Measurements from ENCODE around the gene LYRM1. TPM values are rescaled to one million over a fixed set of nuclear protein-coding genes. Genes with fewer than 3 reads are reported as not detected.

The LYRM1 gene
- total RNA-seq, 1 experiment from 2014 or later, result 14.3 TPM

GRCh38 chr16:20916942-20917341 is 16.4 kb downstream of the LYRM1 start:
- intact Hi-C loops (cut with micrococcal nuclease; ENCODE audit: unreplicated experiment), result no loop called here
- ChIA-PET POLR2A (ENCODE audit: low non-redundant PET) (no interaction called here), CTCF (interaction anchor here (0.5 kb wide), 1 partner anchor 270 kb away, joined by 4 read pairs; no protein-coding TSS in a partner anchor)
- Histone ChIP-seq H3K4me3 (ENCODE audit: low read depth, low read length, poor library complexity, severe bottlenecking) (no peak overlapping the region), H3K4me1 (ENCODE audit: insufficient read depth, low read length, poor library complexity, severe bottlenecking) (peaks cover 8% of the 10 kb centered on the region), H3K27ac (ENCODE audit: low read depth, low read length, poor library complexity, severe bottlenecking) (no peak overlapping the region), H3K9me3 (ENCODE audit: low read depth, low read length, poor library complexity, severe bottlenecking) (no peaks in the 10 kb centered on the region), H3K36me3 (ENCODE audit: insufficient read depth, low read length, poor library complexity, severe bottlenecking) (no peaks in the 10 kb centered on the region), H3K27me3 (replicated peaks; ENCODE audit: insufficient read depth, low read depth, low read length, poor library complexity) (no peaks in the 10 kb centered on the region)
- no TSS peak for BruUV-seq (replicated peaks)
- TF ChIP-seq, protein P1, sequence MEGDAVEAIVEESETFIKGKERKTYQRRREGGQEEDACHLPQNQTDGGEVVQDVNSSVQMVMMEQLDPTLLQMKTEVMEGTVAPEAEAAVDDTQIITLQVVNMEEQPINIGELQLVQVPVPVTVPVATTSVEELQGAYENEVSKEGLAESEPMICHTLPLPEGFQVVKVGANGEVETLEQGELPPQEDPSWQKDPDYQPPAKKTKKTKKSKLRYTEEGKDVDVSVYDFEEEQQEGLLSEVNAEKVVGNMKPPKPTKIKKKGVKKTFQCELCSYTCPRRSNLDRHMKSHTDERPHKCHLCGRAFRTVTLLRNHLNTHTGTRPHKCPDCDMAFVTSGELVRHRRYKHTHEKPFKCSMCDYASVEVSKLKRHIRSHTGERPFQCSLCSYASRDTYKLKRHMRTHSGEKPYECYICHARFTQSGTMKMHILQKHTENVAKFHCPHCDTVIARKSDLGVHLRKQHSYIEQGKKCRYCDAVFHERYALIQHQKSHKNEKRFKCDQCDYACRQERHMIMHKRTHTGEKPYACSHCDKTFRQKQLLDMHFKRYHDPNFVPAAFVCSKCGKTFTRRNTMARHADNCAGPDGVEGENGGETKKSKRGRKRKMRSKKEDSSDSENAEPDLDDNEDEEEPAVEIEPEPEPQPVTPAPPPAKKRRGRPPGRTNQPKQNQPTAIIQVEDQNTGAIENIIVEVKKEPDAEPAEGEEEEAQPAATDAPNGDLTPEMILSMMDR (conservative IDR thresholded peaks at IDR 0.05; ENCODE audit: low read depth, low read length), result no peak
- no peak for TF ChIP-seq EZH2 (IDR thresholded peaks at IDR 0.05; ENCODE audit: borderline replicate concordance, low read depth, low read length, poor library complexity, severe bottlenecking)
- DNase-seq (ENCODE audit: low spot score), result no peak

- peaks cover 8% of the 10 kb centered on the region for H3K4me1 ChIP-seq (ENCODE audit: insufficient read depth, low read length, poor library complexity, severe bottlenecking)
- peak; percentile 19 for DNase-seq (ENCODE audit: low spot score)
- CTCF ChIA-PET, result no interaction called here
- H3K4me3 ChIP-seq (ENCODE audit: low read depth, low read length, poor library complexity, severe bottlenecking), result no peak overlapping the region
- POLR2A ChIA-PET (ENCODE audit: low non-redundant PET), result no interaction called here
- BruUV-seq (replicated peaks), result no TSS peak
- H3K36me3 ChIP-seq (ENCODE audit: insufficient read depth, low read length, poor library complexity, severe bottlenecking), result no peaks in the 10 kb centered on the region
- H3K27ac ChIP-seq (ENCODE audit: low read depth, low read length, poor library complexity, severe bottlenecking), result no peak overlapping the region
- no peaks in the 10 kb centered on the region for H3K9me3 ChIP-seq (ENCODE audit: low read depth, low read length, poor library complexity, severe bottlenecking)
- no peaks in the 10 kb centered on the region for H3K27me3 ChIP-seq (replicated peaks; ENCODE audit: insufficient read depth, low read depth, low read length, poor library complexity)
- intact Hi-C loops (cut with micrococcal nuclease; ENCODE audit: unreplicated experiment), result no loop called here
- TF ChIP-seq, protein P1 (conservative IDR thresholded peaks at IDR 0.05; ENCODE audit: low read depth, low read length), result no peak
- TF ChIP-seq EZH2 (IDR thresholded peaks at IDR 0.05; ENCODE audit: borderline replicate concordance, low read depth, low read length, poor library complexity, severe bottlenecking), result no peak
These were observed 18.1 kb downstream of the LYRM1 start for GRCh38 chr16:20918486-20919239.

- H3K36me3 ChIP-seq (ENCODE audit: insufficient read depth, low read length, poor library complexity, severe bottlenecking), result no peaks in the 10 kb centered on the region
- BruUV-seq (replicated peaks), result no TSS peak
- TF ChIP-seq EZH2 (IDR thresholded peaks at IDR 0.05; ENCODE audit: borderline replicate concordance, low read depth, low read length, poor library complexity, severe bottlenecking), result no peak
- TF ChIP-seq, protein P1 (conservative IDR thresholded peaks at IDR 0.05; ENCODE audit: low read depth, low read length), result no peak
- no peak overlapping the region for H3K4me3 ChIP-seq (ENCODE audit: low read depth, low read length, poor library complexity, severe bottlenecking)
- no peaks in the 10 kb centered on the region for H3K9me3 ChIP-seq (ENCODE audit: low read depth, low read length, poor library complexity, severe bottlenecking)
- ChIA-PET CTCF (interaction anchor here (0.6 kb wide), 1 partner anchor 81 kb away, joined by 4 read pairs; no protein-coding TSS in a partner anchor), POLR2A (ENCODE audit: low non-redundant PET) (no interaction called here)
- peaks cover 8% of the 10 kb centered on the region for H3K4me1 ChIP-seq (ENCODE audit: insufficient read depth, low read length, poor library complexity, severe bottlenecking)
- H3K27me3 ChIP-seq (replicated peaks; ENCODE audit: insufficient read depth, low read depth, low read length, poor library complexity), result no peaks in the 10 kb centered on the region
- H3K27ac ChIP-seq (ENCODE audit: low read depth, low read length, poor library complexity, severe bottlenecking), result no peak overlapping the region
- intact Hi-C loops (cut with micrococcal nuclease; ENCODE audit: unreplicated experiment), result no loop called here
- no peak for DNase-seq (ENCODE audit: low spot score)
These were observed 19.5 kb downstream of the LYRM1 start for GRCh38 chr16:20920091-20920490.
